B cell (primary cell): ENCODE data around the gene ARHGEF17. TPM values are rescaled to one million over a fixed set of nuclear protein-coding genes. Genes with fewer than 3 reads are reported as not detected.
"Not testable (repeated sequence)": the region's sequence is repeated elsewhere in the genome, so short reads cannot be mapped to it uniquely, and the experiment has no call there.

Experiments used
- ATAC-seq: fragments of 200-7000 bp; cut with Tn5 transposase; one replicate; pipeline ENCODE4 v1.10.0; 2021; ENCODE audit warnings: low read depth, mild to moderate bottlenecking, moderate number of reproducible peaks, moderate library complexity
- CTCF ChIA-PET: fragments of 350-600 bp; sonication (Branson Sonifier 250); formaldehyde crosslinking; loops from one replicate; lab custom pipeline; 2021; ENCODE audit warnings: antibody characterized with exemption, inconsistent platforms; lab: Charles Lee
- POLR2A ChIA-PET: fragments of 350-600 bp; sonication (Branson Sonifier 250); formaldehyde crosslinking; loops from one replicate; lab custom pipeline; 2021; ENCODE audit warnings: antibody characterized with exemption; lab: Charles Lee
- DNase-seq: peaks from one replicate; pipeline ENCODE4 v3.0.0; 2013
- H2AFZ ChIP-seq: 2 replicates; pipeline ENCODE4 v1.6.1; 2012; ENCODE audit warnings: mild to moderate bottlenecking, low read depth, low read length; ENCODE audit not compliant: insufficient read depth, poor library complexity, severe bottlenecking
- H3K27ac ChIP-seq, 2 donors: 1 replicate in 1 of 2; 2 replicates in 1 of 2; pipeline ENCODE4 v1.5.1; 2012 to 2013; ENCODE audit warnings: low read length in 2 of 2, mild to moderate bottlenecking in 2 of 2, moderate library complexity in 1 of 2
- H3K27me3 ChIP-seq, 4 experiments: fragments of 200-600 bp in 1 of 4; sonication (generic) in 1 of 4; replicated peaks in 1 of 4; 1 replicate in 2 of 4; 2 replicates in 2 of 4; pipeline versions ENCODE4 v1.6.1 to v1.7.0; 2013 to 2016; ENCODE audit warnings: low read length in 3 of 4, mild to moderate bottlenecking in 2 of 4, mixed read lengths in 1 of 4, moderate library complexity in 1 of 4; ENCODE audit not compliant: insufficient read depth in 4 of 4, control insufficient read depth in 3 of 4; ENCODE audit errors: control extremely low read depth in 1 of 4
- H3K36me3 ChIP-seq, 2 experiments: replicated peaks in 1 of 2; 1 replicate in 1 of 2; 2 replicates in 1 of 2; pipeline versions ENCODE4 v1.6.1 to v1.7.1; 2013; ENCODE audit warnings: low read length in 1 of 2; ENCODE audit not compliant: insufficient read depth in 2 of 2, control insufficient read depth in 1 of 2; ENCODE audit errors: control extremely low read depth in 1 of 2, extremely low read depth in 1 of 2
- H3K4me1 ChIP-seq, 2 donors: fragments of 200-600 bp in 1 of 2; sonication (generic) in 1 of 2; 1 replicate in 1 of 2; 2 replicates in 1 of 2; pipeline versions ENCODE4 v1.5.1 to v1.6.1; 2013 to 2017; ENCODE audit warnings: low read length in 2 of 2; ENCODE audit not compliant: control insufficient read depth in 2 of 2, insufficient read depth in 2 of 2
- H3K4me2 ChIP-seq: replicated peaks from 2 replicates; pipeline ENCODE3; 2012; ENCODE audit warnings: mild to moderate bottlenecking, low read depth, low read length; ENCODE audit not compliant: poor library complexity, severe bottlenecking
- H3K4me3 ChIP-seq, 5 experiments: fragments of 200-600 bp in 1 of 5; sonication (generic) in 1 of 5; 1 replicate in 3 of 5; 2 replicates in 2 of 5; pipeline versions ENCODE4 v1.5.1 to v1.7.0; 2011 to 2016; ENCODE audit warnings: low read length in 4 of 5, mild to moderate bottlenecking in 4 of 5, low read depth in 2 of 5, control low read depth in 1 of 5, moderate library complexity in 1 of 5; ENCODE audit not compliant: insufficient read depth in 1 of 5; ENCODE audit errors: control extremely low read depth in 1 of 5, extremely low read depth in 1 of 5
- H3K79me2 ChIP-seq: fragments of 200-600 bp; sonication (generic); one replicate; pipeline ENCODE4 v1.6.0; 2016; ENCODE audit warnings: low read length; ENCODE audit not compliant: control insufficient read depth, insufficient read depth
- H3K9ac ChIP-seq: fragments of 200-600 bp; sonication (generic); 2 replicates; pipeline ENCODE4 v1.6.1; 2017; ENCODE audit warnings: mild to moderate bottlenecking, low read length, moderate library complexity
- H3K9me3 ChIP-seq, 3 donors: one replicate each; pipeline versions ENCODE4 v1.6.1 to v1.7.1; 2013; ENCODE audit warnings: low read length in 2 of 3; ENCODE audit not compliant: control insufficient read depth in 2 of 3, insufficient read depth in 1 of 3; ENCODE audit errors: control extremely low read depth in 1 of 3
- H4K20me1 ChIP-seq: 2 replicates; pipeline ENCODE4 v1.6.0; 2012; ENCODE audit warnings: mild to moderate bottlenecking, low read length; ENCODE audit not compliant: insufficient read depth, control insufficient read depth, poor library complexity, severe bottlenecking
- H3K27ac Mint-ChIP-seq: one replicate; pipeline ENCODE4 v1.8.0; 2021; ENCODE audit warnings: mixed read lengths
- H3K27me3 Mint-ChIP-seq: one replicate; pipeline ENCODE4 v1.8.0; 2021; ENCODE audit warnings: mixed read lengths
- H3K4me1 Mint-ChIP-seq: one replicate; pipeline ENCODE4 v1.8.0; 2021; ENCODE audit warnings: mixed read lengths
- H3K4me3 Mint-ChIP-seq: one replicate; pipeline ENCODE4 v1.8.0; 2021; ENCODE audit warnings: mixed read lengths
- H3K9me3 Mint-ChIP-seq: one replicate; pipeline ENCODE4 v1.8.0; 2022; ENCODE audit warnings: mixed read lengths; ENCODE audit not compliant: insufficient read depth
- EZH2 ChIP-seq: IDR thresholded peaks from 2 replicates; pipeline ENCODE4 v1.6.1; 2012; ENCODE audit warnings: borderline replicate concordance, low read depth, mild to moderate bottlenecking, moderate library complexity, low read length; ENCODE audit not compliant: insufficient read depth, poor library complexity, severe bottlenecking
- WGBS: methylation state at CpG from one replicate; pipeline ENCODE4 v1.1.5; 2013; ENCODE audit warnings: missing lambda C conversion rate; ENCODE audit not compliant: insufficient coverage; 5-methylcytosine and 5-hydroxymethylcytosine counted together
- intact Hi-C: fragments of 100-400 bp; cut with micrococcal nuclease; formaldehyde crosslinking; loops from one replicate; pipeline ENCODE4 v1.10.0; 2022
- polyA plus RNA-seq: library from polyadenylated mRNA; depleted of rRNA; stranded (reverse); fragments of >200 nt; gene quantifications from 2 replicates; pipeline ENCODE4 v1.2.3, GENCODE V29; 2012
- total RNA-seq, 2 donors: library from RNA; stranded (reverse); fragments of 120-200 nt in 1 of 2; gene quantifications; 1 replicate in 1 of 2; 2 replicates in 1 of 2; pipeline versions ENCODE4 v1.2.3 to v1.2.4, GENCODE V29; 2013 to 2022
- TF ChIP-seq, protein P1 (sequence below): fragments of 200-600 bp; IDR thresholded peaks from one replicate; pipeline ENCODE4 v1.8.0; 2022; ENCODE audit warnings: antibody characterized with exemption, mild to moderate bottlenecking

Gene ARHGEF17
- total and polyA plus RNA-seq, 2 donors (not counting 1 experiment from before 2014, with no cell fraction given) = 0.05 TPM; not detected in 1

GRCh38 chr11:73273222-73273895, 34.7 kb upstream of the ARHGEF17 start:
- ChIA-PET CTCF (interaction anchor here (0.9 to 2.9 kb wide), 4 partner anchors 8 to 78 kb away, joined by 3 to 18 read pairs (median 4); no protein-coding TSS in a partner anchor), POLR2A (no interaction called here)
- peaks cover 0 to 11% of the 10 kb centered on the region in 2 donors for H3K4me1 ChIP-seq
- peaks cover 0 to 2% (median 0%) of the 10 kb centered on the region in 4 experiments for H3K27me3 ChIP-seq
- H3K36me3 ChIP-seq = no peaks in the 10 kb centered on the region
- no peak overlapping the region for H3K27ac ChIP-seq
- H3K27ac Mint-ChIP-seq = no peak overlapping the region
- 91% methylated on average over 5 of the region's 8 CpGs for WGBS
- no peak overlapping the region for H3K4me2 ChIP-seq
- peaks cover 16% of the 10 kb centered on the region for H3K4me1 Mint-ChIP-seq
- TF ChIP-seq EZH2 = no peak
- TF ChIP-seq, protein P1, sequence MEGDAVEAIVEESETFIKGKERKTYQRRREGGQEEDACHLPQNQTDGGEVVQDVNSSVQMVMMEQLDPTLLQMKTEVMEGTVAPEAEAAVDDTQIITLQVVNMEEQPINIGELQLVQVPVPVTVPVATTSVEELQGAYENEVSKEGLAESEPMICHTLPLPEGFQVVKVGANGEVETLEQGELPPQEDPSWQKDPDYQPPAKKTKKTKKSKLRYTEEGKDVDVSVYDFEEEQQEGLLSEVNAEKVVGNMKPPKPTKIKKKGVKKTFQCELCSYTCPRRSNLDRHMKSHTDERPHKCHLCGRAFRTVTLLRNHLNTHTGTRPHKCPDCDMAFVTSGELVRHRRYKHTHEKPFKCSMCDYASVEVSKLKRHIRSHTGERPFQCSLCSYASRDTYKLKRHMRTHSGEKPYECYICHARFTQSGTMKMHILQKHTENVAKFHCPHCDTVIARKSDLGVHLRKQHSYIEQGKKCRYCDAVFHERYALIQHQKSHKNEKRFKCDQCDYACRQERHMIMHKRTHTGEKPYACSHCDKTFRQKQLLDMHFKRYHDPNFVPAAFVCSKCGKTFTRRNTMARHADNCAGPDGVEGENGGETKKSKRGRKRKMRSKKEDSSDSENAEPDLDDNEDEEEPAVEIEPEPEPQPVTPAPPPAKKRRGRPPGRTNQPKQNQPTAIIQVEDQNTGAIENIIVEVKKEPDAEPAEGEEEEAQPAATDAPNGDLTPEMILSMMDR = no peak
- H3K79me2 ChIP-seq = no peaks in the 10 kb centered on the region
- H3K4me3 ChIP-seq = no peak overlapping the region
- no peaks in the 10 kb centered on the region for H3K27me3 Mint-ChIP-seq
- no peaks in the 10 kb centered on the region for H3K9me3 Mint-ChIP-seq
- ATAC-seq (no peak), DNase-seq (no peak)
- no peaks in the 10 kb centered on the region for H3K9me3 ChIP-seq
- H4K20me1 ChIP-seq = no peaks in the 10 kb centered on the region
- H3K9ac ChIP-seq = no peak overlapping the region
- H3K4me3 Mint-ChIP-seq = no peak overlapping the region
- no peak overlapping the region for H2AFZ ChIP-seq
- intact Hi-C loops = no loop called here

GRCh38 chr11:73274191-73274590, 33.9 kb upstream of the ARHGEF17 start:
- 90% methylated on average over 2 of the region's 4 CpGs for WGBS
- H3K36me3 ChIP-seq, H3K9ac ChIP-seq, H2AFZ ChIP-seq, H3K79me2 ChIP-seq, H4K20me1 ChIP-seq, DNase-seq, H3K4me3 ChIP-seq, POLR2A ChIA-PET, H3K27me3 Mint-ChIP-seq, H3K4me3 Mint-ChIP-seq, H3K9me3 Mint-ChIP-seq, H3K9me3 ChIP-seq, H3K27ac ChIP-seq, H3K27ac Mint-ChIP-seq, intact Hi-C loops, ATAC-seq, H3K4me2 ChIP-seq, H3K27me3 ChIP-seq: not testable (repeated sequence)
- peaks cover 0 to 11% of the 10 kb centered on the region in 2 donors for H3K4me1 ChIP-seq
- H3K4me1 Mint-ChIP-seq = peaks cover 16% of the 10 kb centered on the region
- CTCF ChIA-PET = interaction anchor here (1.2 to 2.9 kb wide), 2 partner anchors 10 to 16 kb away, joined by 3 to 18 read pairs; no protein-coding TSS in a partner anchor
